HepG2 (cell line): ENCODE data around the gene NCOA6. TPM values are rescaled to one million over a fixed set of nuclear protein-coding genes. Genes with fewer than 3 reads are reported as not detected.

Experiments used
- ATAC-seq: fragments of 200-7000 bp; cut with Tn5 transposase; 3 replicates; pipeline ENCODE4 v1.9.1; 2020; ENCODE audit warnings: mild to moderate bottlenecking, moderate library complexity
- BruUV-seq: library from RNA; stranded (reverse); fragments of 400-500 nt; replicated peaks from 2 replicates; lab custom pipeline; 2021; lab: Mats Ljungman, UMichigan
- CTCF ChIA-PET: fragments of 300-600 bp; formaldehyde crosslinking; extraction: SDS; loops from one replicate; lab custom pipeline; 2021; ENCODE audit warnings: low total read pairs, inconsistent platforms, low intra/inter-chr PET ratio; lab: Yijun Ruan, JAX
- POLR2A ChIA-PET: fragments of 350-600 bp; sonication (Branson Sonifier 250); formaldehyde crosslinking; loops from one replicate; lab custom pipeline; 2020; ENCODE audit warnings: antibody characterized with exemption, inconsistent platforms; lab: Yijun Ruan, JAX
- DNase-seq: peaks from one replicate; pipeline ENCODE4 v3.0.0-alpha.2; 2015; ENCODE audit warnings: low spot score
- FAIRE-seq: peaks from 3 replicates; lab custom pipeline; 2011; peaks lifted over from hg19 to GRCh38; lab: Jason Lieb, UNC
- H2AFZ ChIP-seq: one replicate; pipeline ENCODE4 v1.6.1; 2011; ENCODE audit warnings: low read length, inconsistent platforms
- H3K27ac ChIP-seq: fragments of 300-600 bp; 3 replicates; pipeline ENCODE4 v1.8.0; 2011; ENCODE audit warnings: mixed run types, mild to moderate bottlenecking, mixed read lengths, low read length, inconsistent platforms; ENCODE audit not compliant: insufficient read depth; ENCODE audit errors: extremely low read length
- H3K27me3 ChIP-seq, 2 experiments: fragments of 200-600 bp in 1 of 2; 2 replicates in 1 of 2; 3 replicates in 1 of 2; pipeline versions ENCODE4 v1.6.0 to v1.8.0; 2011; ENCODE audit warnings: low read length in 2 of 2, mild to moderate bottlenecking in 2 of 2, moderate library complexity in 2 of 2, inconsistent platforms in 1 of 2; ENCODE audit not compliant: insufficient read depth in 2 of 2, control insufficient read depth in 1 of 2
- H3K36me3 ChIP-seq, 2 experiments: fragments of 200-600 bp in 1 of 2; replicated peaks in 1 of 2; 2 replicates in 1 of 2; 3 replicates in 1 of 2; pipeline versions ENCODE4 v1.5.1 to v1.8.0; 2011; ENCODE audit warnings: low read length in 2 of 2, inconsistent platforms in 1 of 2; ENCODE audit not compliant: insufficient read depth in 2 of 2, control insufficient read depth in 1 of 2
- H3K4me1 ChIP-seq: 2 replicates; pipeline ENCODE4 v1.5.1; 2012; ENCODE audit warnings: low read length, inconsistent platforms; ENCODE audit not compliant: insufficient read depth
- H3K4me2 ChIP-seq: 2 replicates; pipeline ENCODE4 v1.6.0; 2011; ENCODE audit warnings: low read depth, low read length, inconsistent platforms
- H3K4me3 ChIP-seq, 3 experiments: fragments of 200-600 bp in 1 of 3; sonication (generic), shearing (Covaris generic) in 1 of 3; replicated peaks in 1 of 3; 2 replicates each; pipeline ENCODE4 v1.5.1; 2011 to 2016; ENCODE audit warnings: low read length in 3 of 3, inconsistent platforms in 2 of 3, low read depth in 2 of 3, mild to moderate bottlenecking in 2 of 3, control low read depth in 1 of 3, mixed read lengths in 1 of 3; ENCODE audit not compliant: insufficient read depth in 1 of 3
- H3K79me2 ChIP-seq: one replicate; pipeline ENCODE4 v1.6.1; 2011; ENCODE audit warnings: low read length, inconsistent platforms; ENCODE audit not compliant: insufficient read depth
- H3K9ac ChIP-seq: 2 replicates; pipeline ENCODE4 v1.6.0; 2011; ENCODE audit warnings: mild to moderate bottlenecking, low read depth, low read length, inconsistent platforms; ENCODE audit not compliant: insufficient read depth
- H3K9me3 ChIP-seq: 2 replicates; pipeline ENCODE4 v1.5.1; 2012; ENCODE audit warnings: mild to moderate bottlenecking, low read length
- H4K20me1 ChIP-seq: 2 replicates; pipeline ENCODE4 v1.6.0; 2011; ENCODE audit warnings: inconsistent platforms, mild to moderate bottlenecking, low read length, moderate library complexity; ENCODE audit not compliant: insufficient read depth
- AHDC1 ChIP-seq: sonication (generic); formaldehyde crosslinking; IDR thresholded peaks from 2 replicates; pipeline ENCODE4 v1.5.1; 2020; ENCODE audit warnings: mild to moderate bottlenecking, missing genetic modification reagents, borderline replicate concordance
- FOXK2 ChIP-seq: fragments of 450-650 bp; IDR thresholded peaks from 2 replicates; pipeline ENCODE4 v1.6.1; 2016
- HOXA5 ChIP-seq: sonication (generic); formaldehyde crosslinking; IDR thresholded peaks from 2 replicates; pipeline ENCODE4 v1.4.0; 2020; ENCODE audit warnings: missing genetic modification reagents
- KAT8 ChIP-seq: IDR thresholded peaks from 2 replicates; pipeline ENCODE4 v1.6.1; 2016; ENCODE audit warnings: missing genetic modification reagents, missing compliant biosample characterization
- MED1 ChIP-seq: sonication (generic); formaldehyde crosslinking; IDR thresholded peaks from 2 replicates; pipeline ENCODE4 v1.4.0; 2020; ENCODE audit warnings: missing genetic modification reagents
- MIER2 ChIP-seq: IDR thresholded peaks from 2 replicates; pipeline ENCODE4 v1.6.1; 2016; ENCODE audit warnings: missing biosample characterization, missing genetic modification reagents
- NR2F6 ChIP-seq, 2 experiments: IDR thresholded peaks; 2 replicates each; pipeline ENCODE4 v1.6.1; 2016; ENCODE audit warnings: antibody characterized with exemption in 1 of 2, mild to moderate bottlenecking in 1 of 2
- POLR2A ChIP-seq, 2 experiments: IDR thresholded peaks; 2 replicates each; pipeline ENCODE4 v1.6.1; 2011; ENCODE audit warnings: low read depth in 2 of 2, low read length in 2 of 2, mild to moderate bottlenecking in 1 of 2, moderate library complexity in 1 of 2; ENCODE audit not compliant: insufficient read depth in 1 of 2
- RXRB ChIP-seq: IDR thresholded peaks from 2 replicates; pipeline ENCODE4 v1.6.1; 2016; ENCODE audit warnings: borderline replicate concordance, missing genetic modification reagents, missing compliant biosample characterization
- SP5 ChIP-seq: IDR thresholded peaks from 2 replicates; pipeline ENCODE4 v1.6.1; 2016; ENCODE audit warnings: low read depth, borderline replicate concordance
- ZKSCAN8 ChIP-seq: IDR thresholded peaks from 2 replicates; pipeline ENCODE4 v1.6.1; 2016; ENCODE audit warnings: borderline replicate concordance, missing genetic modification reagents, missing compliant biosample characterization
- ZNF329 ChIP-seq: sonication (generic); formaldehyde crosslinking; IDR thresholded peaks from 2 replicates; pipeline ENCODE4 v1.9.0; 2021; ENCODE audit warnings: low read depth, mild to moderate bottlenecking, missing genetic modification reagents
- ZNF414 ChIP-seq: sonication (generic); formaldehyde crosslinking; IDR thresholded peaks from 2 replicates; pipeline ENCODE4 v1.5.0; 2020; ENCODE audit warnings: missing genetic modification reagents
- ZNF501 ChIP-seq: sonication (generic); formaldehyde crosslinking; IDR thresholded peaks from 2 replicates; pipeline ENCODE4 v1.5.1; 2020; ENCODE audit warnings: mild to moderate bottlenecking, moderate library complexity, missing genetic modification reagents
- ZNF704 ChIP-seq: sonication (generic); formaldehyde crosslinking; IDR thresholded peaks from 2 replicates; pipeline ENCODE4 v1.8.1; 2023; ENCODE audit warnings: mild to moderate bottlenecking, inconsistent platforms, moderate library complexity, missing genetic modification reagents, borderline replicate concordance
- ZSCAN31 ChIP-seq: sonication (generic); formaldehyde crosslinking; IDR thresholded peaks from 2 replicates; pipeline ENCODE4 v1.5.0; 2020; ENCODE audit warnings: low read depth, mild to moderate bottlenecking, missing genetic modification reagents
- WGBS: methylation state at CpG from one replicate; pipeline ENCODE4 v1.1.6; 2017; ENCODE audit warnings: low lambda C conversion rate; 5-methylcytosine and 5-hydroxymethylcytosine counted together
- in situ Hi-C: cut with HindIII; loops from 2 replicates; pipeline ENCODE4 v1.10.0; 2017; ENCODE audit warnings: low pct_unique_long_range_greater_than_20kb; ENCODE audit not compliant: extremely low pct_ligation_motif_present
- intact Hi-C: fragments of 100-400 bp; cut with micrococcal nuclease; formaldehyde crosslinking; loops from one replicate; pipeline ENCODE4 v1.10.0; 2022; ENCODE audit not compliant: unreplicated experiment
- polyA plus RNA-seq, 8 experiments: library from polyadenylated mRNA; depleted of rRNA in 3 of 8; stranded (reverse) in 7 of 8; unstranded in 1 of 8; fragments of >200 nt; fragmentation: Illumina TruSeq in 4 of 8; extraction: Trizol in 4 of 8; gene quantifications; 2 replicates each; pipeline versions ENCODE4 v1.2.1 to v1.2.3, GENCODE V29; 2011 to 2016; ENCODE audit warnings: low read depth in 4 of 8, missing spikeins in 1 of 8, mixed read lengths in 1 of 8; ENCODE audit not compliant: insufficient read depth in 1 of 8
- total RNA-seq, 5 experiments: library from RNA; depleted of rRNA; stranded (reverse); fragments of >200 nt; fragmentation: Illumina TruSeq; extraction: Trizol; gene quantifications; 2 replicates each; pipeline ENCODE4 v1.2.3, GENCODE V29; 2016; ENCODE audit warnings: low read depth in 1 of 5

Gene NCOA6
- total and polyA plus RNA-seq, 2 of the 13 experiments (the other 11 are each of a cell fraction or from before 2014, with no cell fraction given) = 11.2 to 29.3 TPM

GRCh38 chr20:34712525-34713192, 112.8 kb downstream of the NCOA6 start:
- ATAC-seq (peak; percentile 49), FAIRE-seq (no peak), DNase-seq (peak; percentile 92)
- no peaks in the 10 kb centered on the region for H3K79me2 ChIP-seq
- ChIA-PET POLR2A (interaction anchor here (0.6 to 16.2 kb wide), 9 partner anchors 8 to 196 kb away, joined by 3 to 168 read pairs (median 4); partner anchors contain the start of genes DYNLRB1, PIGU and TP53INP2), CTCF (no interaction called here)
- H3K27me3 ChIP-seq = no peaks in the 10 kb centered on the region
- no peaks in the 10 kb centered on the region for H3K9me3 ChIP-seq
- intact Hi-C loops (no loop called here), in situ Hi-C loops (loop anchor here (5.0 kb wide), 1 partner anchor 175 kb away; no protein-coding TSS in a partner anchor)
- peak overlapping the region; percentile 65 for H3K27ac ChIP-seq
- H3K36me3 ChIP-seq = peaks cover 3 to 16% of the 10 kb centered on the region in 2 experiments; a peak in 4 of 5 replicates
- no peaks in the 10 kb centered on the region for H4K20me1 ChIP-seq
- peak overlapping the region; percentile 48 for H3K4me2 ChIP-seq
- H2AFZ ChIP-seq = no peak overlapping the region
- peak overlapping the region in 1 of 3 experiments; percentile 6; a peak in 1 of 6 replicates for H3K4me3 ChIP-seq
- WGBS = 56% methylated on average over 5 of the region's 5 CpGs
- no TSS peak for BruUV-seq
- H3K4me1 ChIP-seq = peaks cover 79% of the 10 kb centered on the region
- H3K9ac ChIP-seq = peak overlapping the region; percentile 34; the same call in 1 of the 2 replicates
- peak; percentile 59; the same call in 1 of the 2 replicates for TF ChIP-seq KAT8 (CRISPR knock-in tag)
- TF ChIP-seq ZSCAN31 (CRISPR knock-in tag) = 0 out of 2 replicates have a peak, but pooled peaks have one; percentile 34
- TF ChIP-seq ZNF329 (CRISPR knock-in tag) = peak; percentile 16; the same call in 1 of the 2 replicates
- no peak for TF ChIP-seq ZNF704
- peak; percentile 73; the same call in 1 of the 2 replicates for TF ChIP-seq ZNF414 (CRISPR knock-in tag)
- peak; percentile 86; the same call in 1 of the 2 replicates for TF ChIP-seq AHDC1 (CRISPR knock-in tag)
- TF ChIP-seq RXRB (CRISPR knock-in tag) = peak; percentile 93
- no peak; a peak in 1 of 4 replicates for TF ChIP-seq POLR2A (IDR thresholded peaks at IDR 0.05; ENCODE audit: insufficient read depth in 1 of 2, low read depth in 2 of 2, low read length in 2 of 2)
- TF ChIP-seq ZNF501 (CRISPR knock-in tag) = peak; percentile 64; the same call in 1 of the 2 replicates
- peak; percentile 49; the same call in 1 of the 2 replicates for TF ChIP-seq MIER2 (CRISPR knock-in tag)
- no peak for TF ChIP-seq SP5
- peak; percentile 84; the same call in 1 of the 2 replicates for TF ChIP-seq ZKSCAN8 (CRISPR knock-in tag)
- 0 out of 2 replicates have a peak, but pooled peaks have one; percentile 38 for TF ChIP-seq FOXK2
- peak; percentile 47; the same call in 1 of the 2 replicates for TF ChIP-seq HOXA5 (CRISPR knock-in tag)
- TF ChIP-seq NR2F6 (IDR thresholded peaks at IDR 0.05) = no peak
- peak; percentile 54; the same call in 1 of the 2 replicates for TF ChIP-seq NR2F6 (CRISPR knock-in tag; IDR thresholded peaks at IDR 0.05)
- peak; percentile 79 for TF ChIP-seq MED1 (CRISPR knock-in tag)
